ENCODE results near the gene NUDT9.
"Not testable (repeated sequence)": the region's sequence is repeated elsewhere in the genome, so short reads cannot be mapped to it uniquely, and the experiment has no call there.

The NUDT9 gene

GRCh38 chr4:87465739-87466366, 43.5 kb downstream of the NUDT9 start:
- DNase-seq = no peak

- DNase-seq = no peak
Measured at GRCh38 chr4:87469390-87469789, 47.0 kb downstream of the NUDT9 start.

GRCh38 chr4:87476934-87477333, 54.6 kb downstream of the NUDT9 start:
- no peak for DNase-seq

GRCh38 chr4:87478732-87479250, 56.4 kb downstream of the NUDT9 start:
- no peak for DNase-seq

- no peak for DNase-seq
Measured at GRCh38 chr4:87481377-87481776, 59.0 kb downstream of the NUDT9 start.

GRCh38 chr4:87483247-87483646, 60.9 kb downstream of the NUDT9 start:
- not testable (repeated sequence) for DNase-seq

- not testable (repeated sequence) for DNase-seq
Measured at GRCh38 chr4:87488666-87489065, 66.3 kb downstream of the NUDT9 start.

- DNase-seq = no peak
Measured at GRCh38 chr4:87489678-87490077, 67.3 kb downstream of the NUDT9 start.

GRCh38 chr4:87490664-87491369, 68.4 kb downstream of the NUDT9 start:
- DNase-seq = no peak

- DNase-seq = no peak
Measured at GRCh38 chr4:87491436-87491835, 69.1 kb downstream of the NUDT9 start.

GRCh38 chr4:87491851-87492250, 69.5 kb downstream of the NUDT9 start:
- not testable (repeated sequence) for DNase-seq

- DNase-seq = no peak
Measured at GRCh38 chr4:87493115-87493514, 70.7 kb downstream of the NUDT9 start.

GRCh38 chr4:87497159-87497558, 74.8 kb downstream of the NUDT9 start:
- DNase-seq = no peak

- DNase-seq = no peak
Measured at GRCh38 chr4:87497578-87497977, 75.2 kb downstream of the NUDT9 start.

GRCh38 chr4:87498446-87498900, 76.1 kb downstream of the NUDT9 start:
- no peak for DNase-seq

GRCh38 chr4:87499403-87500091, 77.2 kb downstream of the NUDT9 start:
- no peak for DNase-seq

GRCh38 chr4:87500092-87500462, 77.7 kb downstream of the NUDT9 start:
- DNase-seq = no peak

- no peak for DNase-seq
Measured at GRCh38 chr4:87502580-87503238, 80.3 kb downstream of the NUDT9 start.

- no peak for DNase-seq
Measured at GRCh38 chr4:87505862-87506261, 83.5 kb downstream of the NUDT9 start.

- no peak for DNase-seq
Measured at GRCh38 chr4:87506974-87507701, 84.8 kb downstream of the NUDT9 start.

All from NCI-H1436 treated with DMSO at 0.1 percent for 48 hours (cell line).